SIG-M5 treated with dmso at 0.1 percent for 504 hours (cell line): ENCODE measurements around the gene PSENEN.

ENCODE experiments used
- DNase-seq: peaks from one replicate; lab custom pipeline; 2025; ENCODE audit not compliant: unreplicated experiment; lab: John Stamatoyannopoulos, UW

PSENEN gene, protein sequence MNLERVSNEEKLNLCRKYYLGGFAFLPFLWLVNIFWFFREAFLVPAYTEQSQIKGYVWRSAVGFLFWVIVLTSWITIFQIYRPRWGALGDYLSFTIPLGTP

DNA sequence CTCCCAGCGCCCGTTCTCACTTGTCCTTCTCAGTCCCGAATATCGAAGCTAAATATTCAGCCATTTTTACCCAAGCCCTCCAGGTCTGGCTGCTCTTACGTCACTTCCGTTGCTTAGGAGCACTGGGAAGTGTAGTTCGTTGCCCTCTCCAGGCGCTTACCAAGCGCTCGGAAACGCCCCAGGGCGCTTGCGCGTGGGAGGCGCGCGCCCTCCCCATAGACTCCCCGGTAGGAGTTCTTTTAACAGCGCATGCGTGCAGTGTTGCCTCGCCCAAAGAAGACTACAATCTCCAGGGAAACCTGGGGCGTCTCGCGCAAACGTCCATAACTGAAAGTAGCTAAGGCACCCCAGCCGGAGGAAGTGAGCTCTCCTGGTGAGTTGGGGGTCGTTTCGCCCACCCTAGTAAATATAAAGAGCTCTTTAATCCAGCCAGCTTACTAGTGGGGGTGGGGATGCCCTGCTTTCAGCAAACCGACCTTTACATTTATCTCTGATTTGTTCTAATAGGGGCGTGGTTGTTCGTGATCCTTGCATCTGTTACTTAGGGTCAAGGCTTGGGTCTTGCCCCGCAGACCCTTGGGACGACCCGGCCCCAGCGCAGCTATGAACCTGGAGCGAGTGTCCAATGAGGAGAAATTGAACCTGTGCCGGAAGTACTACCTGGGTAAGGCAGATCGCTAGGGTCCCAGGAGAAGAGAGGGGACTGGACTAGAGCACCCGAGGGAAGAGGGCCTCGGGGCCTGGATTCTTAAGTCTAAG lies at the start of gene PSENEN, which contains the start of gene U2AF1L4:
PSENEN (plus strand) TSS at position 324 of the 759 bp plus-strand sequence; CDS start at position 604, 280 bp downstream.
U2AF1L4 (minus strand) TSS at position 91 of the 759 bp plus-strand sequence; CDS start at position 64, 27 bp downstream.
- peak; percentile 99 for DNase-seq

DNA sequence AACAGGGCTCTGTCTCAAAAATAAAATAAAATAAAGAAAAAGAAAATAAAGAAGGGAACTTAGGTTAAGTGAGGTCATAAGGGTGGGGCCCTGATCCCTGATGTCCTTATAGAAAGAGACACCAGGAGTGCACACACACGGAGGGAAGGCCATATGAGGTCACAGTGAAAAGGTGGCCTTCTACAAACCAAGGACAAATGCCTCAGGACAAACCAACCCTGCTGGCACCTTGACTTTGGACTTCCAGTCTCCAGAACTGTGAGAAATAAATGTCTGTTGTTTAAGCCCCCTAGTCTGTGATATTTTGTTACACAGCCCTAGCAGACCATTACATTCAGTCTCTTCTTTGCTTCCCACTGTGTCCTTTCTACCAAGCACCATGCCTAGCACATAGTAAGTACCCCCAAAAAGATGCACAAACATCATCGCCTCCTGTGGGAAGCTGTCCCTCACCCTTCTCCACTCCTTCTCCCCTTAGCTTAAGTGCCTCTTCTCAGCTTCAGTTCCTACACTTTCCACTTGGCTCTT lies 49.5 kb upstream of the PSENEN start:
- DNase-seq, result no peak

DNA sequence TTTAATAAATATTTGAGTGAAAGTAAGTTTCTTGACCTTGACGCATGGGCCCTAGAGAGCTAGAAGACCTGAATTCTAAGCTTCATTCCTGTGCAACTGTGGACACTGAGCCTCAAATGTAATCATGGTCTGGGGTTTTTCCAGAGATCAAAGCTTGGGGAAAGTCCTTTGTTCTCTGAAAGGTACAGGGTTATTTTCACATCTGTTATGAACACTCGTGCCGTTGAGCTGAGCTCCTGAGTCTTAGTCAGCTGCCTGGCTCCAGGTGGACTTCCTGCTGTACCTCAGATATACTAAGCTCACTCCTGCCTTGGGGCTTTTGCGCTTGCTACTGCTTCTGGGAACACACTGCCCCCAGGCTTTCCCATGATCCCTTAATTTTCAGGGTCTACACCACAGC lies 48.6 kb upstream of the PSENEN start:
- no peak for DNase-seq

DNA sequence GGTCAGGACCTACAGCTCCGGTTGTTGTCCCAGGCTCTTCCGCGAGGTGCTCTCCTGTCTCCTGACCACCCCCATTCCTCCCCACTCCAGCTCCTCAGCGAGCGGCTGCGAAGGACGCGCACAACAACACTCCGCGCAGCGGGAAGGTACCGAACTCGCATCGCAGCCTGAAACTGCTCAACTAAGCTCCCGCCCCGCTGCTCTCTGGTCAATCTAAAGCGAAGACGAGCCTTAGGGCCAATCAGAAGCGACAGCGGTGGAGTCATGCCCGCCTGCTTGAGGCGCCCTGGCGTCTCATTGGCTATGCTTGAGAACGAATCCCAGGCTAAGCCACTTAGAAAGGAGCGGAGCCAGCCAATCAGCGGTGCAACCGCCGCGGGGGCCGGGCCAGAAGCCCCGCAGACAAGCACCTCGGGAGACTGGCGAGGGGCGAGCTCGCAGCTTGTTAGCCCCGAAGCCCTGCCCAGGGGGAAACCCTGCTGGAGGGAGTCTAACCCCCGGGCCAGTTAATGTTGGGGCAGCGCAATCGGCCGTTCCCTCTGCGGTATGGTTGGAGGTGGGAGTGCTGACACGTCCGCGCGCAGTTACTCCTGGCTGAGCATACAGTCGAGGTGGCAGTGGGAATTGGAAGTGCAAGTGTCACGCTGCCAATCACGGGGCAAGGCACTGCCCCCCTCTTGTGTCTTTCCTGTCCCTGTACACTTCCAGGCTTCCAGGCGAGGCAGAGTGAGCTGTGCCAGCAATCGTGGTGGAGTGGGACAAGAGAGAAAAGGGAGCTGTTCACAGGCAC lies 43.0 kb upstream of the PSENEN start:
- peak; percentile 97 for DNase-seq

DNA sequence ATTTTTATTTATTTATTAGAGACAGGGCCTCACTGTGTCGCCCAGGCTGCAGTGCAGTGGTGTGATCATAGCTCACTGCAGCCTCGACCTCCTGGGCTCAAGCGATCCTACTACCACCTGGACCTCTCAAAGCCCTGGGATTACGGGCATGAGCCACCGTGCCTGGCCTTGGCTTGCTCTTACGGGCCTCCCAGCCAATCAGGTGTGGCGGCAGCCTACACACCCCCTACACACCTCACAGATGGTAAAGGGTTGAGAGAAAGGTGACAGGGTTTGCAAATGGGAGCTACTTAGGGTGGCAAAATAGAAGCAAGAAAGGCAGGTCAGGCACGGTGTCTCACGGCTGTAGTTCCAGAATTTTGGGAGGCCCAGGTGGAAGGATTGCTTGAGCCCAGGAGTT lies 42.1 kb upstream of the PSENEN start:
- DNase-seq, result no peak

DNA sequence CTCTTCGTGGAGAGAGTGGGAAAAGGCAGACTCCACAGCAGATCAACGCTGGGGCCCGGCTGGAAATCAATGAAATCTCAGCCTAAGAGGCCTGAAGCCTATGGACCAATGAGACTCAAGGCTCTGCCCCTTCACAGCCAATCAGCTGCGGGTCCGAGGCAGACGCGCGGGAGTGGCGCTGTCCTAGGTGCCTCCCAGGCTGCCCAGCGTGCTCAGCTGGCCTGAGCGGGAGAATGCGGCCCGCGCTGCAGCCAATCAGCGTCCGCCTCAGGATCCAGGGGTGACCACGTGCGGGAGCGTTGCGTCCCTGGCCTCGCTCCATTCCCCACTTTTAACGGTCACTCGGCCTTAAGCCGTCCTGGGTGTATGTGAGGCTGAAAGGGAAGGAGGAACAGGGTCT lies 41.2 kb upstream of the PSENEN start, which contains the start of gene ZBTB32:
ZBTB32 (plus strand) TSS at position 341 of the 400 bp plus-strand sequence. CDS start 10,069 bp downstream, outside the sequence.
- no peak for DNase-seq

DNA sequence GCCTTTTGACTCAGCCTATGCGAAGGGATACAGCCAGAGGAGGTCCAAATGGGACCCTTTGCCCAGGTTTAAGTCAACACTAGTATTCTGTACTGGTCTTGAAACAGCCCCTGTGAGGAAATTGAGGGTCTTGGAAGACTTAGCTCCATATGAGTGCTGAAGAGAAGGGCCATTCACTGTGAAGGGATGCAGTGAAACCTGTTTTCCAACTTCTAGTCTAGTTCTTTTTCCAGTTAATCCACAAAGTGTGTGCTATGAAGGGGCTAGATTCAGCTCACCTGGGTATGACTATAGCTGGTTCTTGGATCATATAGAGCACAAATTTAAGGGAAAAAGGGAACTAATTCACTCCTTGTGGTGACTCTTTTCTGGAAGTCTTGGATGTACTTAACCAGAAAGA lies 37.1 kb upstream of the PSENEN start:
- DNase-seq, result no peak

DNA sequence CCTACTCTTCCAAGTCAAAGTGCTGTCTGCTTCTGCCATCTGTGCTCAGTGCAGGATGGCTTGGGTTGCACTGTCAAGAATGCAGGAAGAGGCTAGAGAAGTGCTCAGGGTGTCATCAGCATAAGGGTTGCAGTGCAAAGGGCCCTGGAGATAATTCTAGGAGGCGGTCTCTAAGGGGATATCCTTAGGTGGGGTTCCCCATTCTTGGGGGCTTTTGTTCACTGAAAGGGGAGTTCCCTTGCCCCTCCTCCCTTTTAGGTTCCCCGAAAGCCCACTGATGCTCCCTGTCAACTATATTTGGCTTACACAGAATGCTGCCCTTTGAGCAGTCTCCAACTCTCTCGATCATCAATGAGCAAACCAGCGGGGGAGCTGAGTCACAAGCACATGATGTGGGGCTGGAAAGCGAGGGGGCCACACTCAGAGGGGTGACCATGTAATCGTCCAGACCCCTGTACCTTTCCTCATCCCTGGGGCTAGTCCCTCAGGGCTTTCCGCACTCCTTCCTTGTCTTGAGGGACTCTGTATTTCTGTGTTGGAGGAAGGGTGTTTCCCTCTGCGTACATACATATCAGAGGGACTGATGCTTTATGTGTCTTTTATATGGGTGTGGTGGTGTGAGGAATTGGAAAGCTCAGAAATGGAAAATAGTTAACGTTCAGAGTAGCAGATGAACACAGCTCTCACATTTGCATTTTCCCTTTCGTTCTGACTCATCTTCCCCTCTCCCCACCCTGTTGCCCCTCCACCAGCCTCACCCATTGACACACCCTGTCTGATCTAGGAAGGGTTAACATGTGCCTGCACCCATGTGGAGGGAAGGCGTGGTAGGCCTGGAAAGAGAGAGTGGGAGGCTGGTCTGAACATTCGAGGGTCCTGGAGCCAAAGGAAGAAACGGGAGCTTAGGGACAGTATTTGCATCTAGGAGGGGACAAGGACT lies 34.4 kb upstream of the PSENEN start:
- no peak for DNase-seq

DNA sequence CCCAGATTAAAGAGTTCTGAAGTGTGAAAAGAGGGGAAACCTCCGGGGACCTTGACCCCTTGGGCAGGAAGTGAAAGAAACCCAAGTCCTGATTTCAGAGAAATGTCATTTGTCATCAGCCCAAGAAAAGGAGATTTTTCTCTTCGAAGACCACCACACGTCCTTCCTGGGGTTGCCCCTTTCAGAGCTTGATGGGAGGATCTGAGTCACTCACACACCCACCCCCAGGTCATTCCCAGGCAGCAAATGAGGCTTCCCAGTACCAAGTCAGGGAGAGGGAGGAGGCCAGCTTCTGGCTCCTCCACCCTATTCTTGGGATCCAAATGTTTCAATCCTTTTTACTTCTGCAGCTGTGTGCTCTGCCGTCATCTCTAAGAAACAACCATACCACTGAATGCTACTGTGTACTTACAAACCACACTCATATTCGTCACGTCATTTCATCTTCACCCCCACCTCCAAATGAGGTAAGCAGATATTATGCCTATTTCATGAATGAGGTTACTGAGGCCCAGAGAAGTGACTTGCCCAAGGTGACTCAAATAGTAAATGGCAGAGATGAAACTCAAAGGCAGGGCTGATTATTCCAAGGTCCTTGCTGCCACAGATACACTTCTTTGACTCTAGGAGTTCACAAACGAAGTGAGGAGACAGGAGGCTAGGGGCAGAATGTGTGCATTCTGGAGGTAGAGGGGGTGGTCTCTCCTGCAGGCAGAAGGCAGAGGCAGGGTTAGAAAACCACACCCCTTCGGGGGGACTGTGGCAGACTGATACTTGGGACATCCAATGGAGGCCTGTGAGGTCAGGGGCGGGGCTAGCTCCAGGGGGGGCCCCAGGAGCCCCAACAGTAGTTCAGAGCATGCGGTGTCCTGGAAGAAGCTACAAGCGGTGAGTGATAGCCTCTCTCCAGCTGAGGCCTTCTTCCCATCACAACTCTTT lies 32.6 kb upstream of the PSENEN start:
- no peak for DNase-seq

DNA sequence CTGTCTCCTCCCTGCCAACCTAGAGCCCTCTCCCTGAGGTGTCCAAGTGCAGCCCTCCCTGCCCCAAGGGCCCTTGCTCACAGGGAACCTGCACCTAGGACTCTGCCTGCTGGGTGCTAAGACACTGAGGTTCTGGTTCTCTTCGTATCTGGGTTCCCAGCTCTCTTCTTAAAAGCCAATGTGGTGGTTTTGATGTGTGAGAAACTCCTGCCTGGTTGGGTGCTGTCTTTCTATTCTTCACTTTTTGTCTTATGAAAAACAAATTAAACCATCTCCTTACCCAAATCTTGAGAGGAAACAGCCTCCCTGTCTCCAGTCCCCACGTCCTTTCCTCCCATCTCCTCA lies 32.0 kb upstream of the PSENEN start:
- DNase-seq, result no peak

DNA sequence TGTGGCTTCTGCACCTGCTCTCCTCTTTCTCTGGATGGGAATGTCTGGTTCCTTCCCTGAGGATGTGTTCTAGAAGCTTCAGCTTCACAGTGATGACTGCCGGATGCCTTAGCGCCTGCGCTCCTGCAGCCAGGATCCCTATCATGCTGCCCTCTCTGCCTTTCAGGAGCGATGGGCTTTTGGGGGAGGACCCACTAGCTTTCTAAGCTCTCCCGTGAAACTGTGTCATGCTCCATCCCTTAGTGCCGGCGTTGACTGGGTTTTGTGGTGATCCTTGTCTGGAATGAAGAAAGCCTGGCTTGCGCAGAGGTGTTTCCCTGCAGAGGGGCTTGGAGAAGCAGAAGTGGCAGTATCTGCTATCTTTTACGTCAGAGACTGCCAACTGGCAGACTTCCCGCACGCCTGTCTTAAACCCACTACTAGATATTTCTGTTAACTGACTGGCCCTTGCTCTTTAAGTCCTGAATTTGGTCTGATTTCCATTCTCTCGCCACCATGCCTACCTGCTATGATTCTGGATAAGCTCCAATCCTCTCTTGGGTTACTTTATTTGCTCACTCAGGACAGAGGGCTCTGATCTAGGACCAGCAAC lies 31.5 kb upstream of the PSENEN start:
- DNase-seq, result no peak

DNA sequence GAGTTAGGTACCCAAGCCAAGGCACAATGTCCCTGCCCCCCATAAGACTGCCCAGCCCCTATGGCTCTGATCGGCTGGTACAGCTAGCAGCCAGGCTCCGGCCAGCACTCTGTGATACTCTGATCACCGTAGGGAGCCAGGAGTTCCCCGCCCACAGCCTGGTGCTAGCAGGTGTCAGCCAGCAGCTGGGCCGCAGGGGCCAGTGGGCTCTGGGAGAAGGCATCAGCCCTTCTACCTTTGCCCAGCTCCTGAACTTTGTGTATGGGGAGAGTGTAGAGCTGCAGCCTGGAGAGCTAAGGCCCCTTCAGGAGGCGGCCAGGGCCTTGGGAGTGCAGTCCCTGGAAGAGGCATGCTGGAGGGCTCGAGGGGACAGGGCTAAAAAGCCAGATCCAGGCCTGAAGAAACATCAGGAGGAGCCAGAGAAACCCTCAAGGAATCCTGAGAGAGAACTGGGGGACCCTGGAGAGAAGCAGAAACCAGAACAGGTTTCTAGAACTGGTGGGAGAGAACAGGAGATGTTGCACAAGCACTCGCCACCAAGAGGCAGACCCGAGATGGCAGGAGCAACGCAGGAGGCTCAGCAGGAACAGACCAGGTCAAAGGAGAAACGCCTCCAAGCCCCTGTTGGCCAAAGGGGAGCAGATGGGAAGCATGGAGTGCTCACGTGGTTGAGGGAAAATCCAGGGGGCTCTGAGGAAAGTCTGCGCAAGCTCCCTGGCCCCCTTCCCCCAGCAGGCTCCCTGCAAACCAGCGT lies 30.7 kb upstream of the PSENEN start:
- peak; percentile 46 for DNase-seq

DNA sequence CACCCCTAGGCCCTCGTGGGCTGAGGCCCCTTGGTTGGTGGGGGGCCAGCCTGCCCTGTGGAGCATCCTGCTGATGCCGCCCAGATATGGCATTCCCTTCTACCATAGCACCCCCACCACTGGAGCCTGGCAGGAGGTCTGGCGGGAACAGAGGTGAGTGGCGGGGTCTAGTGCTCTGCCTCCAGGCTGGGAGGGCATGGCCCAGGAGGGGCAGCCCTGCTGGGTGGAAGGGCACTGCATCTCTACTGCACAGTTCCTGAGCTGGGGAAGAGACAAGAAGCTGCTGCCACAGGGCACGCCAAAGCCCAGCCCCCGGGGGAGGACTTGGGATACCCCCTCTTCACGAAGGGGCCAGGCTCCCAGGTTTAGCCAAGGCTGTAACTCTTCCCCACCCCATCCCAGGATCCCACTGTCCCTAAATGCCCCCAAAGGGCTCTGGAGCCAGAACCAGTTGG lies 30.1 kb upstream of the PSENEN start:
- DNase-seq, result no peak

DNA sequence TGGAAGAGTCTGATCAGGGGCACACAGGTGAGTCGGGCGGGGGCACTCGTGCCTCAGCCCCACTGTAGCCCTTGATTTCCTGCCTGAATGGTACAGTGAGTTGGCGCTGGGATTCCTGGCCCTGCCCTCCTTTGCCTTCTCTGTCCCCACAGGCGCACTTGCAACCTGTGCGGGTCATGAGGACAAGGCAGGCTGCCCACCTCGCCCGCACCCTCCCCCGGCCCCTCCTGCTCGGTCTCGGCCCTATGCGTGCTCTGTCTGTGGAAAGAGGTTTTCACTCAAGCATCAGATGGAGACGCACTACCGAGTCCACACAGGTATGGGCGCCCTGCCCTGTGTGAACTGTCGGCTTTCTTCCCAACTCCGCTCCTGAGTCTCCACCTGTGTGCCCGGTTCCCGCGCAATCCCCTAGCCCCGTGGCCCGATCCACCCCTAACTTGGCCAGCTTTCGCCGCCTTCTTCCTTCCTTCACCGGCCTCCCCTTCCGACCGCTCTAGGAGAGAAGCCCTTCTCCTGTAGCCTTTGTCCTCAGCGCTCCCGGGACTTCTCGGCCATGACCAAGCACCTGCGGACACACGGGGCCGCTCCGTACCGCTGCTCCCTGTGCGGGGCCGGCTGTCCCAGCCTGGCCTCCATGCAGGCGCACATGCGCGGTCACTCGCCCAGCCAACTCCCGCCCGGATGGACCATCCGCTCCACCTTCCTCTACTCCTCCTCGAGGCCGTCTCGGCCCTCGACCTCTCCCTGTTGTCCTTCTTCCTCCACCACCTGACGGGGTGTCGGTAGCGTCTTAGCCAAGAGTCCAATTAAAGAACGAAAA lies 29.3 kb upstream of the PSENEN start:
- DNase-seq, result no peak

DNA sequence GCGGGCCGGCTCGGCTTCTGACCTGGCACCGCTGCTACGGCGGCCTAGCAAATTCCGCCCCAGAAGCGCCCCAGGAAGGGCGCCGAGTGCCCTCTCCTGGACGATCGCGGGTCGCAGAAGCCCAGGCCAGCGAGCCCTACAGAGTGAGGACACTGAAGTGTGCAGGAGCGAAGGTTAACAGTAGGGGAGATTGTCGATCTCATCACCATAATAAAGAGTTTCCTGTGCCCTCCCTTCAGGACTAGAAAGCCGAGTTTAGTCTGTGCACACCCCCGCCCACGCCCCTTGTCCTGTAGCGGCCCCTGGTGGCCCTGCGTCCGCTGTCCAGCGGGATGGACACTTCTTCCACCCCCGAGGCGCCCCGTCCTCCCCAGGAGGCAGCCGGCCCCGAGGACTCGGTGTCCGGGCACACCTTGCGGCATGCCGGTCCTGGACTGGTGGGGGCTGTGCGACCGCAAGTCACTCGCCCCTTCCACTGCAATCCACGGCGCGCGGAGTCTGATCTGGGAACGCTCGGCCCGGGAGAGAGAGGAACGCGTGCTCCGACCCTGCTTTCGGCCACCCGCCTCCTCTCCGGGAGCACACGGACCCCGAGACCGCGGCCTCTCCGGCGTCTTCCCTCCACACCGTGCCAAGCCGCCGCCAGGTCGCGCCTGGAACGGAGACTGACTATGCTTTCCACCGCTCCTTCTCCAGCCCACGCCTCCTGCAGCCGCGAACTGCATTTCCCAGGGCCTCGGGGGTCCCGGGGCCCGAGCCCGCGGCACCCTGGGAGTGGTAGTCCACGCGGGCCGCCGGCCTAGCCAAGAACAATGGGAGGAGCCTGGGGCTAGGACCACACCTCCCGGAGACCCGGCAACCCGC lies 28.4 kb upstream of the PSENEN start:
- peak; percentile 94 for DNase-seq

DNA sequence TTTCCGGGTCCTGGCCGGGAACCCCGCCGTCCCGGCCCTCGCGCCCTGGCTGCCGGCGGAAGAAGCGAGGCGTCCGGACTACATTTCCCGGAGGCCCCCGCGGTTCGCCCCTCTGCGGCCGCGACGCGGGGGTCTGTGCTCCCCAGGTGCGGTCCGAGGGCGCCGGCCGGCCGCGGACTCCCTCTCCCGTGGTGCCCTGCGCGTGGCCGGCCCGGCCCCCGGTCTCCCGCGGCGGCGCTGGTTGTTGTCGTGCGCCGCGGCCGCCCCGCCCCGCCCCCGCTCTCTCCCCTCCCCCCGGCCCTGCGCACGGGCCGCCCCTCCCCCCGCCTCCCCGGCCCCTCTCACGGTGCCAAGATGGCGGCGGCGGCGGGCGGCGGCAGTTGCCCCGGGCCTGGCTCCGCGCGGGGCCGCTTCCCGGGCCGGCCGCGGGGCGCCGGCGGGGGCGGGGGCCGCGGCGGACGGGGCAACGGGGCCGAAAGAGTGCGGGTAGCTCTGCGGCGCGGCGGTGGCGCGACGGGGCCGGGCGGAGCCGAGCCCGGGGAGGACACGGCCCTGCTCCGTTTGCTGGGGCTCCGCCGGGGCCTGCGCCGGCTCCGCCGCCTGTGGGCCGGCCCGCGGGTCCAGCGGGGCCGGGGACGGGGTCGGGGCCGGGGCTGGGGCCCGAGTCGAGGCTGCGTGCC lies 27.6 kb upstream of the PSENEN start, which contains the start of gene KMT2B:
KMT2B (plus strand) TSS at position 339 of the 680 bp plus-strand sequence; CDS start at position 355, 16 bp downstream.
- no peak for DNase-seq
